Activated naive CD8-positive, alpha-beta T cell treated with anti-CD3 and anti-CD28 coated beads, Interleukin-2, amount 10 ng/mL, durations not matched to agents 7 days and 5 days (primary cell): ENCODE data around the gene LIN9. TPM values are rescaled to one million over a fixed set of nuclear protein-coding genes. Genes with fewer than 3 reads are reported as not detected.

Experiments
- ATAC-seq: fragments of 150-1000 bp; cut with Tn5 transposase; one replicate; pipeline ENCODE4 v1.10.0; 2021; ENCODE audit warnings: low read depth, moderate library complexity
- POLR2A ChIA-PET: fragments of 350-600 bp; sonication (Branson Sonifier 250); formaldehyde crosslinking; loops from one replicate; lab custom pipeline; 2021; ENCODE audit warnings: antibody characterized with exemption; lab: Charles Lee
- DNase-seq: peaks from one replicate; pipeline ENCODE4 v3.0.0; 2021
- H3K27ac Mint-ChIP-seq: one replicate; pipeline ENCODE4 v1.8.0; 2022; ENCODE audit warnings: mild to moderate bottlenecking, mixed read lengths
- H3K27me3 Mint-ChIP-seq: one replicate; pipeline ENCODE4 v1.8.0; 2022; ENCODE audit warnings: mild to moderate bottlenecking, moderate library complexity, mixed read lengths
- H3K36me3 Mint-ChIP-seq: one replicate; pipeline ENCODE4 v1.8.0; 2021; ENCODE audit warnings: mild to moderate bottlenecking, mixed read lengths
- H3K4me1 Mint-ChIP-seq: one replicate; pipeline ENCODE4 v1.8.0; 2021; ENCODE audit warnings: mixed read lengths
- H3K4me3 Mint-ChIP-seq: one replicate; pipeline ENCODE4 v1.8.0; 2022; ENCODE audit warnings: mild to moderate bottlenecking, moderate library complexity, mixed read lengths
- H3K9me3 Mint-ChIP-seq: one replicate; pipeline ENCODE4 v1.8.0; 2021; ENCODE audit warnings: mixed read lengths
- total RNA-seq, 2 experiments: library from RNA; stranded (reverse); gene quantifications; one replicate each; pipeline ENCODE4 v1.2.3, GENCODE V29; 2021

LIN9 gene
- total RNA-seq, 2 experiments from 2014 or later, result 11.0 to 11.1 TPM

DNA sequence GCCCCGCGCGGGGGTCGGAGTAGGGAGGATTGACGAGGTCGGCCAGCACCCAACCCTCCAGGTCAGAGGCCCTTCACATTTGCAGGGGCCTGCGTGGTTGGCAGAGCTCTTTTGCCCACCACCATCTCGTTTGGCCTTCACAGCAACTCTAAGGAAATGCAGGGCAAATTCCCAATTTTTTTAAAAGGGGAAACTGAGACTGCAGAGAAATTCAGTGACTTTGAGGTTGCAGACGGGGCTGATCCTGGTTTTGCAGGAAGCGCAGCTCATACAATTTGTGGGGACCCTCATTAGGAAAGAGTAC lies 122.0 kb downstream of the LIN9 start:
- Mint-ChIP-seq H3K4me1 (peaks cover 19% of the 10 kb centered on the region), H3K9me3 (no peaks in the 10 kb centered on the region), H3K4me3 (peak overlapping the region; percentile 93), H3K27me3 (no peaks in the 10 kb centered on the region), H3K36me3 (peaks cover 9% of the 10 kb centered on the region), H3K27ac (peak overlapping the region; percentile 91)
- ATAC-seq, result no peak
- POLR2A ChIA-PET, result interaction anchor here (0.6 kb wide), 1 partner anchor 9 kb away, joined by 3 read pairs; no protein-coding TSS in a partner anchor
- DNase-seq, result no peak

- DNase-seq, result peak; percentile 85
- POLR2A ChIA-PET, result interaction anchor here (0.6 to 1.0 kb wide), 2 partner anchors 9 to 124 kb away, joined by 3 read pairs; no protein-coding TSS in a partner anchor
- peak; percentile 96 for ATAC-seq
- H3K4me1 Mint-ChIP-seq, result peaks cover 21% of the 10 kb centered on the region
- H3K27me3 Mint-ChIP-seq, result no peaks in the 10 kb centered on the region
- H3K9me3 Mint-ChIP-seq, result no peaks in the 10 kb centered on the region
- H3K4me3 Mint-ChIP-seq, result peak within 1 kb of the TSS; percentile 97
- peak within 1 kb of the TSS; percentile 95 for H3K27ac Mint-ChIP-seq
- peaks cover 9% of the 10 kb centered on the region for H3K36me3 Mint-ChIP-seq
Measured at GRCh38 chr1:226186124-226187018, 122.6 kb downstream of the LIN9 start, which contains the start of gene ACBD3. TSS of gene ACBD3 (minus strand) at chr1:226186741. CDS start at chr1:226186675, 66 bp downstream.

DNA sequence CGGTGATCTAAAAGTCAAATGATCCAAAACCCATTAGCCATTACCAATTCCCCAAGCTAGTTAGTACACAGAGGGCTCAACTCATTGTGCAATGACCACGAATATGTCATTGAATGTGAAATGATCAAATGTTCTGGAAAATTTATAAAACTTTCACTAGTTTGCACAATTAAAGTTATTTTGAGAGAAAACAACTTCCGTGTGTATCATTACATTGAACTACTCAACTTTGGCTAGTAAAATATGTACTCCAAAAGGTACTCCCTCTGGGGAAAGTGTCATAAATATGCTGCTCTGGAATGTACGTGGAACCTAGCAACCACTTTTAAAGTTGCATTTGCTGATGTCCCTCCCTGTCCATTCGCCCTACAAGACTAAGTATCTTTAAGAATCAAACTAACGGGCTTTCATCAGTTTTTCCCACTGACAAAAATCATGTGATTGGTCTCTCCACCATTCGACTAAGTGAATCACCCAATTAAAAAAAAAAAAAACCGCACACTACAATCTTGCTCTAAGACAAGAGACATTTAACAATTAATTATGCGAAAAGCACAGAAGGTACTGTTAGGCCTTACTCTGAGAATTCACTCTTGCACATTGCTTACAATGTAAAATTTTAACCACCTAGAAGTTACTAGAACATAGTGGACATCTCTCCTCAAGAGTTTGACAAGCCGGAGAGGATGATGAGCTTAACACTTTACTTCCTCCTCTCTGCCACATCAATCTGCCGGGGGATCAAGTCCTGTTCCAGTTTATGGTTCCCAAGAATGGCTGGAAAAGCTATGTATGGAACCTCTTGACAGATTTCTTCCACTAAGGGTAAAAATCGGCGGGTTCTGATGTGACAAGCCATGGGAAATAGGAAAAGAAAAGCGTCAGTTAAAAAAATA lies 123.6 kb downstream of the LIN9 start:
- H3K36me3 Mint-ChIP-seq, result peaks cover 13% of the 10 kb centered on the region
- POLR2A ChIA-PET, result interaction anchor here (0.9 to 1.0 kb wide), 2 partner anchors 123 to 186 kb away, joined by 3 read pairs; no protein-coding TSS in a partner anchor
- ATAC-seq (no peak), DNase-seq (no peak)
- no peaks in the 10 kb centered on the region for H3K9me3 Mint-ChIP-seq
- H3K27me3 Mint-ChIP-seq, result no peaks in the 10 kb centered on the region
- H3K27ac Mint-ChIP-seq, result peak overlapping the region; percentile 95
- peak overlapping the region; percentile 97 for H3K4me3 Mint-ChIP-seq
- H3K4me1 Mint-ChIP-seq, result peaks cover 23% of the 10 kb centered on the region

DNA sequence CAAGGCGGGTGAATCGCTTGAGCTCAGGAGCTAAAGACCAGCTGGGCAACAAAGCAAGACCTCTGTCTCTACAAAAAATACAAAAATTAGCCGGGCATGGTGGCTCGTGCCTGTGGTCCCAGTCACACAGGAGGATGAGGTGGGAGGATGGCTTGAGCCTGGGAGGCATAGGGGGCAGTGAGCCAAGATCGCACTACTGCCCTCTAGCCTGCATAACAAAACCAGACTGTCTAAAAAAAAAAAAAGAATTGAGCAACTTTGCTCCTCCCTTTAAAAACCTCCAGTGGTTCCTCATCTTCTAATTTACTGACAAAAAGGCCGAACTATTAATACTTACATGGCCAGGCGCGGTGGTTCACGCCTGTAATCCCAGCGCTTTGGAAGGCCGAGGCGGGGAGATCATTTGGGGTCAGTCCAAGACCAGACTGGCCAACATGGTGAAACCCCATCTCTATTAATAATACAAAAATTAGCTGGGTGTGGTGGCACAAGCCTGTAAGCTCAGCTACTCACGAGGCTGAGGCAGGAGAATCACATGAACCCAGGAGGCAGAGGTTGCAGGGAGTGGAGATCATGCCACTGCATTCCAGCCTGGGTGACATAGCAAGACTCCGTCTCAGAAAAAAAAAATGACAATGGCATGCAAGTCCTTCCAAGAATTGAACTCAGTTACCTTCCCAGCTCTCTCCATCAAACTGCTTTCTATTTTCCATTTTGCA lies 126.8 kb downstream of the LIN9 start:
- Mint-ChIP-seq H3K27ac (no peak overlapping the region), H3K9me3 (no peaks in the 10 kb centered on the region)

More for the DNA sequence above, 126.8 kb downstream of the LIN9 start:
- H3K36me3 Mint-ChIP-seq, result peaks cover 27% of the 10 kb centered on the region
- no peaks in the 10 kb centered on the region for H3K27me3 Mint-ChIP-seq
- DNase-seq, result no peak
- H3K4me1 Mint-ChIP-seq, result peaks cover 30% of the 10 kb centered on the region
- H3K4me3 Mint-ChIP-seq, result no peak overlapping the region
- ATAC-seq, result no peak
- POLR2A ChIA-PET, result no interaction called here

Other genes starting within 250 kb of the LIN9 start
- gene H3-3A, start 246.4 kb downstream of the LIN9 start, total RNA-seq, result 100 to 1,000 TPM; 454 to 466 TPM
- 10 to 100 TPM; 21.0 to 22.6 TPM for gene ACBD3, start 122.4 kb downstream of the LIN9 start, total RNA-seq
- gene MIXL1, start 85.5 kb downstream of the LIN9 start, total RNA-seq, result not detected
- gene PARP1, start 98.9 kb upstream of the LIN9 start, total RNA-seq, result 100 to 1,000 TPM; 128 to 132 TPM
- not detected for gene STUM, start 239.6 kb upstream of the LIN9 start, total RNA-seq